Thyroid gland (tissue), 4 donors: Measurements from ENCODE around the gene SMIM43.

ENCODE experiments used
- CTCF ChIP-seq, 6 experiments: fragments of 200-600 bp in 3 of 6; fragments of 450-650 bp in 3 of 6; sonication (generic) in 3 of 6; IDR thresholded peaks; one replicate each; pipeline ENCODE4 v1.5.1; 2016 to 2019; ENCODE audit warnings: antibody characterized with exemption in 6 of 6, mild to moderate bottlenecking in 2 of 6, inconsistent platforms in 1 of 6, moderate library complexity in 1 of 6
- POLR2A ChIP-seq, 2 donors: fragments of 450-650 bp; IDR thresholded peaks; one replicate each; pipeline ENCODE4 v1.6.1; 2017; ENCODE audit warnings: antibody characterized with exemption in 2 of 2, mild to moderate bottlenecking in 2 of 2, moderate library complexity in 1 of 2

GRCh38 chr4:121712783-121713182 is 52.2 kb downstream of the SMIM43 start:
- TF ChIP-seq POLR2A (IDR thresholded peaks at IDR 0.05) (no peak), CTCF (IDR thresholded peaks at IDR 0.05) (no peak)
